ENCODE data around the gene KLHDC8B.

Gene KLHDC8B

DNA sequence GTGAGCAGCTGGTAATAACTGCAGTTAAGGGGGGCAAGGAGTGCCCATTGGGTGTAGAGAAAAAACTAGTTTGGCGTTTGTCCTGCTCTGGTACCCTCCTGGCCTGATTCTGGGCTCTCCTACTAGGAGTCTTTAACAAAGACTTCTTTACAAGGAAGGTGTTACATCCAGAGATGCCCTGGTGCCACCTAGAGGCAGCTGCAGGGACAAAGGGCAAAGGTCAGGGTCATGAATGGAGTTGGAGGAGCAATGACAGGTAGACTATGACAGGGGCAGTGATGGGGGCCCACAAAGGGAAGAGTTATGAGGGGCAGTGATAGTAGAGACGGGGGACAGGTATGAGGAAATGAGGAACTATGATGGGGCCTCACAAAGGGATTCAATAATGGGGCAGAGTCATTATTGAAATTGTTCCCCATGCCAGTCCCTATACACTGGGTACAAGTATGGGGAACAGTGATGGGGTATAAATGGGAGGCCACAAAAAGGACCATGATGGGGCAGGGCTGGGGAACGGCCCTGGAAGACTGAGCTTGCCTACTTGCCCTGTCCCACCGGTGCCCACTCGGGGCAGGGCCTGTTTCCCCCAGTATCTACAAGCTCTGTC is 13.2 kb upstream of the KLHDC8B start:
- in situ Hi-C loops (cut with MboI; ENCODE audit: low sequenced_read_pairs), result no loop called here

DNA sequence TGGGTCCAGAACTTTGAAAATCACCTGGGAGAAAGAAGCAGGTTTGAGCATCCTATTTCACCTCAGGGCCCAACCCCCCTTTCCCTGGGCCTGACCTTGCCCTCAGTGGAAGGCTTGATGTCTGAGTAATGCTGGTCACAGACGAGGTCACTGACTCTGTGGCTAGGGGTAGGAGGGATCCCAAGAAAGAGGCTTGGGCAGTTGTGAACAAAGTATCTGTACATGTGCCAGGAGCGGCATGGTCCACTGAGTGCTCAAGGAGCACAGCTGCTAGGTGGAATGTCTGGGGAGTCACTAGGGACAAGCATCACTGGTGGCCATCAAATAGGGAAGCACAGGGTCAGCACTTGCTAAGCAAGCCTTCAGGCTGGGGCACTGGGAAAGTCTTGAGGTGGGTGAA is 12.6 kb upstream of the KLHDC8B start:
- in situ Hi-C loops (cut with MboI; ENCODE audit: low sequenced_read_pairs), result no loop called here

DNA sequence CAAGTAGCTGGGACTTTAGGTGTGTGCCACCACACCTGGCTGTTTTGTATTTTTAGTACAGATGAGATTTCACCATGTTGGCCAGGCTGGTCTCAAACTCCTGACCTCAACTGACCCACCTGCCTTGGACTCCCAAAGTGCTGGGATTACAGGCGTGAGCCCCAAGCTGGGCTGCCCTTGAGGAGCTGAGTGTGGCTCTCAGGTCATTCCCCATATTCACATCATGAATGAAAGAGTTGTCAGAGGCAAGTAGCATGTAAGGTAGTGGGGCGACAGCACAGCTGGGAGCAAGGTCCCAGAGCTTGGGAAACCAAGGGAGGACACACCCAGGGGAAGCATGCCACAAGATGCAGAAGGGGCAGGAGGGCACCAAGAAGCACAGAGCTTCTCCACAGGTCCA is 10.2 kb upstream of the KLHDC8B start:
- in situ Hi-C loops (cut with MboI; ENCODE audit: low sequenced_read_pairs), result no loop called here

DNA sequence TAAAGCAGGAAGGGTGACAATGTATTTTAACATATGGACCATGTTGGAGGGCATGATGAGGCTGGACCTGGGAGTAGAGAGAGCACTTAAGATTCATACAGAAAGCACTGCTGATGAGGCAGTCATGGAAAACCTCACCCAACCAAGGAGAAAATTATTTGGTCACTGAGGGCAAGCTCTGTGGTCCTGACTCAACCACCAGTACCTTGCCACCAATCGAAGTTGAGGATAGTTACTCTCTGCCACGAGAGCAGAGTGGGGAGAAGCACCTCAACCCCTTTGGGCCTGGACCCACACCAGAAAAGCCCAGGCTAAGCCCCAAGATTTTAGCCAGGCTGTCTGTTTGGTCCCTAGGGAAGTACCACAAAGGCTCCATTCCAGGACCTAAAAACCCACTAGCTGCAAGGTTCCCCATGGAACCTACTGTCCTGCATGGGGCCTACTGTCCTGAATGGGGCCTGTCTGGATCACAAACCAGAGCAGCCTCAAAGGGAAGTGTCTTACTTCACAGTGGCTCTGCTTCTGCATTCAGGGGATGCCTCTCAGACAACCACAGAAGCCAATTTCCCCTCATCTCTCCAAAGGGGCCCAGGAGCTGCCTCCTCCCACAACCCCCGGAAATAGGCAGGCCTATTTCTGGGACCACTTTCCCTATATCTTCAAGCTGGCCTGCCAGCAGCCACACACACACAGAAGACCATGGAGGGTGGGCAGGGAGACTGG is 9.4 kb upstream of the KLHDC8B start:
- in situ Hi-C loops (cut with MboI; ENCODE audit: low sequenced_read_pairs), result no loop called here

- in situ Hi-C loops (cut with MboI; ENCODE audit: low sequenced_read_pairs), result no loop called here
These were observed 8.5 kb upstream of the KLHDC8B start for GRCh38 chr3:49162751-49163419.

DNA sequence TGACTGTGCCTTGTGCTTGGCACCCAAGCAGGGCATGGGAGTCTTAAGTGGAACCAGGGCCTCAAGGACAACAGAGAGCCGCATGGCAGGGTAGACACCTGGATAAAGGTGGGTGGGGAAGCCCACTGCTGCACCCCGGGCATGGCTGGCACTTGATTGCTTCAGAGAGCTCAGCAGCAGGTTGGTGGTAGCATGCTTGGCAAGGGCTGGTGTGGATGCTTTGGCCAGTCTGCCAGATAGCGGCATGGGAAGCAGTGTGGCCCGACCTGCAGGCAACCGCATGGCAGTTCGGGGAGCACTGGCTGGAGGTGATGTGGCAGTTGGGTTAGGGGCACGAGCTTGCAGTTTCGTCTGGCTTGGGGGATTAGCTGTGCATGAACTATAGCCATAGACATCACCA is 7.8 kb upstream of the KLHDC8B start:
- in situ Hi-C loops (cut with MboI; ENCODE audit: low sequenced_read_pairs), result no loop called here

- in situ Hi-C loops (cut with MboI; ENCODE audit: low sequenced_read_pairs), result no loop called here
These were observed 6.2 kb upstream of the KLHDC8B start for GRCh38 chr3:49164983-49165720.

DNA sequence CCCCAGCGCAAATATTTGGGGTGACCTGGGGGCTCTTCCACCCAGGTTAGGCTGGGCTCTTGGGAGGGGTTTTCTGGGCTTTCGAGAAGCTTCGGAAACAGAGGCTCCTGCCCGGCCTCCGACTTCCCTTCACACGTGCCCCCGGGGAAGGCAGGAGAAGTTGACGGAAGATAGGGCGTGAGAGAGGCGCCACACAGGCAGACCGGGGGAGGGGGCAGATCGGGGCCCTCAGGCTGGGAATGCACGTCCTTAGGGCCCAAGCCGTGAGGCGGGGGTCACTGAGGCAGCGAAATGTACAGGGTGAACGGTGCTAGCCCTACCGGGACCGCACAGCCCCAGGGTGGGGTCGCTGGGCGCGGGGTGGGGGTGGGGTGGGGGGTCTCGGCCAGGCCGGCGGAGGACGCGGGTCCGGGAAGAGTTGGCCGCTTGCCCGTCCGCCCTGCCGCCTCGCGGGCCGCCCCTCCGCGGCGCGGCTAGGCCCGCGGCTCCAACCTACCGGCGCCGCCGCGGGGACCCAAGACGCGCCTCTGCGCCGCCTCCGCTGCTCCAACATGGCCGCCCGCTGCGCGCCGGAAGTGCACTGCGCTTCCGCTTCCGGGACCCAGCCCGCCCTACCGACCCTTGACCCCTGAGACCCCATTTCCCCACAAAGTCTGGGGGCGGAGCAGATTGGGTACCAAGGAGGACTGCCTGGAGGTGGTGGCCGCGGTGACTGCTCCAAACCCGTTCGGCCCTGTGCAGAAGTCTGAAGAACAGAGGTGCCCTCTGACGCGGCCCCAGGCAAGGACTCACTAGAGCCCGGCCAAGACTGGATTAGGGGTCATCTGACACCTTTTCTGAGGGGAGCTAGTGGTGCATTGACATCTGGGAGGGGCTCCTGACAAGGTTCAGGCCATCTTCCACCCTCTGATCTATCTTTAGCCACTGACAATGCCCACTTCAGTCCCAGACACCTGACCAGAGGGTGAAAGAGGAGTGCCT is 5.3 kb upstream of the KLHDC8B start, which contains the start of gene CCDC71:
Gene CCDC71 (minus strand): TSS at position 561 of the 981 bp plus-strand sequence. CDS start 2,123 bp downstream, outside the sequence.
- in situ Hi-C loops (cut with MboI; ENCODE audit: low sequenced_read_pairs), result no loop called here

GRCh38 chr3:49166752-49167556 is 4.4 kb upstream of the KLHDC8B start:
- in situ Hi-C loops (cut with MboI; ENCODE audit: low sequenced_read_pairs), result no loop called here

DNA sequence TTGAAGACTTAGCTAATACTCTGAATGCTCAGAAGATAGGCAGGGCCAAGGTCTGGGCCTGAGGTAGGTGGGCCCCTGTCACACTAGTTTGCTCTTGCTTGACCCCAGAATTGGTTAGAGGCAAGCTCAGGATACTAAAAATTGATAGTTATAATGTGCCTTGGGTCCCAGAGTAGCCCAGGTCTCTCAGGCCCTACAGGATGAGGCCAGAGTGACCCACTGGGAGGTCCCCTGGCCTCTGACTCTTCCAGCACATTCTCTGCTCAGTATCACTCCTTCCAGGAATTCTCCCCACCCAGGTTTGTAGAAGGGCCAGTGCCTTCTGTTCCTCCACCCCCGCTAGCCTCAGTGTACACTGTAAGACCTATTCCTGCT is 667 bp upstream of the KLHDC8B start:
- in situ Hi-C loops (cut with MboI; ENCODE audit: low sequenced_read_pairs), result no loop called here

- in situ Hi-C loops (cut with MboI; ENCODE audit: low sequenced_read_pairs), result no loop called here
These were observed 540 bp downstream of the KLHDC8B start for GRCh38 chr3:49171775-49172500.

DNA sequence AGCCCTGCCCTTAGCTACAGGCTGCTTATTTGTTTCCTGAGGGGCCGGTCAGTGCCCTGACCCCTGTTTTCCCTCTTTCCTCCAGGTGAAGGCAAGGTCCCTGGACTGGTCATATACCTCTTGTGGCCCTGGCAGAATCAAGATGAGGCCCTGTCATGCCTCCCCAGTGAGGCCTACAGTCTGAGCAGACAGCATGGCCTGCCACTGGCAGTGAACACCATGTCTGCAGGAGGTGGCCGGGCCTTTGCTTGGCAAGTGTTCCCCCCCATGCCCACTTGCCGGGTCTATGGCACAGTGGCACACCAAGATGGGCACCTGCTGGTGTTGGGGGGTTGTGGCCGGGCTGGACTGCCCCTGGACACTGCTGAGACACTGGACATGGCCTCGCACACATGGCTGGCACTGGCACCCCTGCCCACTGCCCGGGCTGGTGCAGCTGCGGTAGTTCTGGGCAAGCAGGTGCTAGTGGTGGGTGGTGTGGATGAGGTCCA is 1.2 kb downstream of the KLHDC8B start:
- in situ Hi-C loops (cut with MboI; ENCODE audit: low sequenced_read_pairs), result no loop called here

- in situ Hi-C loops (cut with MboI; ENCODE audit: low sequenced_read_pairs), result no loop called here
These were observed 1.9 kb downstream of the KLHDC8B start for GRCh38 chr3:49173116-49173791.

DNA sequence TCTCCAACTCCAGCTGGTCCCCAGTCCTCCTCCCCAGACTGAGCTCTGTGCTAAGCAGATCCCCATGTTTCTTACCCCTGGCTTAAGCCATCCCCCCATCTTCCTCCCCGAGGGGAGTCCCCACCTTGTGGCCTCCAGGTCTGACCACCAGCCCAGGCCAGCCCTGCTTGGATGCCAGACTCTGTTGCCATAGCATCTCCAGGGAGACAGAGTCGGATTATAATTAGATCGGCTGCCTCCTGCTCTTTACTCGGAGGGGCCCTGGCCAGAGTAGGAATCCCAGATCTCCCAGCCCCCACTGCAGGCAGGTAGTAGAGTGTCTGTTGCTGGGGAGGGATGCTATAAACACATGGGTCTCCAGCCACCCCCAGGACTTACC is 2.4 kb downstream of the KLHDC8B start:
- in situ Hi-C loops (cut with MboI; ENCODE audit: low sequenced_read_pairs), result no loop called here

GRCh38 chr3:49174397-49174985 is 3.1 kb downstream of the KLHDC8B start:
- in situ Hi-C loops (cut with MboI; ENCODE audit: low sequenced_read_pairs), result no loop called here

- in situ Hi-C loops (cut with MboI; ENCODE audit: low sequenced_read_pairs), result no loop called here
These were observed 4.1 kb downstream of the KLHDC8B start for GRCh38 chr3:49175530-49175929.

DNA sequence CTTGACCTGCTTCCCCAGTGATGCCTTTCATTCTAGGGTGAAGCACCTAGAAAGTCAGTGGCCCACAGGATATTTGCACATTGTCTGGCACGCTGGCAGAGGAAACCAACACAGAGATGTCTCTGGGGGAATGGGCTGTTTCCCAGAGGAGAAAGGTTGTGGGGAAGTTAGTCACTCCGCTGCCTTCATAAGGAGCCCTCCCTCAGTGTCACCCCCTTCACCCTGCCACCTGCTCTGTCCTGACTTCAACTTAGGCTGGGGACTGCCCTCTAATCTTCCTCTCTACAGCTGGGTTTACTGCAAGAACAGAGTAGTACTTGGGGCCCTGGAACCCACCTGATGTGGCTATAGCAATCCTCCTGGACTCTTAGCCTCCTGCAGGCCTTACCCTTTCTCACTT is 5.7 kb downstream of the KLHDC8B start:
- in situ Hi-C loops (cut with MboI; ENCODE audit: low sequenced_read_pairs), result no loop called here

- in situ Hi-C loops (cut with MboI; ENCODE audit: low sequenced_read_pairs), result no loop called here
These were observed 8.7 kb downstream of the KLHDC8B start for GRCh38 chr3:49180116-49180515.
